Activated CD4-positive, alpha-beta T cell treated with anti-CD3 and anti-CD28 coated beads for 36 hours (primary cell): ENCODE data around the gene KAT14. TPM values are rescaled to one million over a fixed set of nuclear protein-coding genes. Genes with fewer than 3 reads are reported as not detected.
"Not testable (repeated sequence)": the region's sequence is repeated elsewhere in the genome, so short reads cannot be mapped to it uniquely, and the experiment has no call there.

Experiments used
- ATAC-seq: fragments of 200-7000 bp; cut with Tn5 transposase; one replicate; pipeline ENCODE4 v1.10.0; 2021; ENCODE audit warnings: mild to moderate bottlenecking, moderate library complexity
- CTCF ChIA-PET: fragments of 350-600 bp; sonication (Branson Sonifier 250); formaldehyde crosslinking; loops from one replicate; lab custom pipeline; 2021; ENCODE audit warnings: antibody characterized with exemption; lab: Charles Lee
- POLR2A ChIA-PET: fragments of 350-600 bp; sonication (Branson Sonifier 250); formaldehyde crosslinking; loops from one replicate; lab custom pipeline; 2021; ENCODE audit warnings: antibody characterized with exemption, inconsistent platforms; lab: Charles Lee
- DNase-seq: peaks from one replicate; pipeline ENCODE4 v3.0.0-alpha.2; 2020
- H3K27ac Mint-ChIP-seq: one replicate; pipeline ENCODE4 v1.8.0; 2021; ENCODE audit warnings: mixed read lengths
- H3K27me3 Mint-ChIP-seq: one replicate; pipeline ENCODE4 v1.8.0; 2021; ENCODE audit warnings: mixed read lengths
- H3K36me3 Mint-ChIP-seq: one replicate; pipeline ENCODE4 v1.8.0; 2021; ENCODE audit warnings: low read depth, mixed read lengths
- H3K4me1 Mint-ChIP-seq: one replicate; pipeline ENCODE4 v1.8.0; 2021; ENCODE audit warnings: mixed read lengths
- H3K4me3 Mint-ChIP-seq: one replicate; pipeline ENCODE4 v1.8.0; 2021; ENCODE audit warnings: mild to moderate bottlenecking, moderate library complexity, mixed read lengths
- H3K9me3 Mint-ChIP-seq: one replicate; pipeline ENCODE4 v1.8.0; 2021; ENCODE audit warnings: low read depth, mixed read lengths
- intact Hi-C, 2 experiments: fragments of 100-400 bp; cut with DNase I in 1 of 2; cut with micrococcal nuclease in 1 of 2; formaldehyde crosslinking; loops; one replicate each; pipeline versions ENCODE4 v1.14.2 to v1.15.1; 2022 to 2024; cut with DNase I, micrococcal nuclease
- total RNA-seq, 2 experiments: library from RNA; stranded (reverse); gene quantifications; one replicate each; pipeline ENCODE4 v1.2.3, GENCODE V29; 2021

Gene KAT14
- total RNA-seq, 2 experiments from 2014 or later, result 17.2 to 17.9 TPM

- H3K27ac Mint-ChIP-seq, result no peak overlapping the region
- CTCF ChIA-PET, result no interaction called here
- no peaks in the 10 kb centered on the region for H3K4me1 Mint-ChIP-seq
- H3K27me3 Mint-ChIP-seq, result peaks cover 16% of the 10 kb centered on the region
- ATAC-seq (no peak), DNase-seq (no peak)
- POLR2A ChIA-PET, result no interaction called here
- intact Hi-C loops, result no loop called here
- no peaks in the 10 kb centered on the region for H3K36me3 Mint-ChIP-seq
- H3K4me3 Mint-ChIP-seq, result no peak overlapping the region
- no peaks in the 10 kb centered on the region for H3K9me3 Mint-ChIP-seq
Observed at GRCh38 chr20:18224968-18225568, 87.4 kb downstream of the KAT14 start.

GRCh38 chr20:18225632-18226031 is 88.0 kb downstream of the KAT14 start:
- Mint-ChIP-seq H3K27ac (no peak overlapping the region), H3K4me3 (no peak overlapping the region), H3K9me3 (no peaks in the 10 kb centered on the region), H3K4me1 (no peaks in the 10 kb centered on the region), H3K27me3 (peaks cover 14% of the 10 kb centered on the region), H3K36me3 (no peaks in the 10 kb centered on the region)
- DNase-seq (no peak), ATAC-seq (no peak)
- CTCF ChIA-PET, result no interaction called here
- intact Hi-C loops, result no loop called here
- POLR2A ChIA-PET, result no interaction called here

- H3K36me3 Mint-ChIP-seq, H3K9me3 Mint-ChIP-seq, H3K27ac Mint-ChIP-seq, POLR2A ChIA-PET, DNase-seq, ATAC-seq, CTCF ChIA-PET, intact Hi-C loops, H3K4me3 Mint-ChIP-seq, H3K4me1 Mint-ChIP-seq: not testable (repeated sequence)
- H3K27me3 Mint-ChIP-seq, result peaks cover 11% of the 10 kb centered on the region
Observed at GRCh38 chr20:18226741-18227140, 89.1 kb downstream of the KAT14 start.

GRCh38 chr20:18233408-18233943 is 95.8 kb downstream of the KAT14 start:
- Mint-ChIP-seq H3K9me3 (no peaks in the 10 kb centered on the region), H3K27ac (no peak overlapping the region), H3K4me3 (no peak overlapping the region), H3K36me3 (no peaks in the 10 kb centered on the region), H3K27me3 (peaks cover 9% of the 10 kb centered on the region), H3K4me1 (no peaks in the 10 kb centered on the region)
- CTCF ChIA-PET, result no interaction called here
- intact Hi-C loops, result no loop called here
- POLR2A ChIA-PET, result no interaction called here
- no peak for DNase-seq
- no peak for ATAC-seq

Other genes with a start within 250 kb of the KAT14 start
- 100 to 1,000 TPM; 204 to 227 TPM for gene SNX5, start 169.1 kb upstream of the KAT14 start, total RNA-seq
- gene MGME1, start 168.8 kb upstream of the KAT14 start, total RNA-seq, result 10 to 100 TPM; 24.1 to 29.7 TPM
- gene OVOL2, start 79.9 kb upstream of the KAT14 start, total RNA-seq, result not detected
- 10 to 100 TPM; 12.0 to 18.7 TPM for gene PET117, start within 50 bp of the KAT14 start, total RNA-seq
- 10 to 100 TPM in 1 of 2 experiments, 1 to 10 TPM in 1; 8.8 to 10.1 TPM for gene ZNF133, start 150.7 kb downstream of the KAT14 start, total RNA-seq